Stimulated activated CD8-positive, alpha-beta memory T cell treated with anti-CD3 and anti-CD28 coated beads, Interleukin-7, amount 100 ng/mL, for 1 hour (primary cell): Measurements from ENCODE around the gene RNF8.
"Not testable (repeated sequence)": the region's sequence is repeated elsewhere in the genome, so short reads cannot be mapped to it uniquely, and the experiment has no call there.

Experiments used
- DNase-seq, 2 donors: peaks; one replicate each; pipeline ENCODE4 v3.0.0-alpha.2; 2020; ENCODE audit warnings: low read depth in 2 of 2

Gene RNF8

DNA sequence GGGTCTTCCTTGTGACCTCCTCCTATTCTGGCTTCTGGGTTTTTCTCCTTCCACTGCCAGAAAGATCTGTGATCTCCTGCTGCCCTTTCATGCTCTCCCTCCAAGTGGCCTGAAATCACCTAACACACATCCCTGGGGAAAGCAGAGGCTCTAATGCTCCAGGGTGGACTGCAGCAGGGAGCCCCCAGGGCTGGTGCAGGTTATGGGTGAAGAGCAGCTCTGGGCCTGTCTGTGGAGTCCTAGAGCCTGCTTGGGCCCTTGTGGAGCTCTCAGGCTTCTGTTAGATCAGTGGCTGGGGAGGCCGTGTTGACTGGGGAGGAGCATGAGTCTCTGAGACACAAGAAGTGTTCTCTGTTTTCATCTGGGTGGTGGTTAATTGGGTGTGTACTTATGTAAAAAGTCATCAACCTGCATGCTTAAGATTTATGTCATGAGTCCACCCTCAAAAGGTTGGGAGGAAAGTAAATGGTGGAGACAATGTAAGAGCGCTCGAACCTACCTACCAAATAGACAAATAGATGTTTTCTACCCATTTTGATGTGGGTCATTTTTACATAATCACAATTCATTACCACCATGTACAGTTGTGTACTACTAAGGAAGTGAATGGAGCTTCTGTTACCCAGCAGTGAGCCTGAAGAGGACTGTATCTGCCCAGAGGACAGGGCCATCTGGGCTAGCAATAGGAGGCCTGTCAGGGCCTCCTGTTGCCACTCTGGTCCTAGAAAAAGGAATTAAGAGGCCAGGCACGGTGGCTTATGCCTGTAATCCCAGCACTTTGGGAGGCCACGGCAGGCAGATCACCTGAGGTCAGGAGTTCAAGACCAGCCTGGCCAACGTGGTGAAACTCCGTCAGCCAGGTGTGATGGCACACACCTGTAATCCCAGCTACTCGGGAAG lies 32.0 kb upstream of the RNF8 start:
- DNase-seq, result no peak

DNA sequence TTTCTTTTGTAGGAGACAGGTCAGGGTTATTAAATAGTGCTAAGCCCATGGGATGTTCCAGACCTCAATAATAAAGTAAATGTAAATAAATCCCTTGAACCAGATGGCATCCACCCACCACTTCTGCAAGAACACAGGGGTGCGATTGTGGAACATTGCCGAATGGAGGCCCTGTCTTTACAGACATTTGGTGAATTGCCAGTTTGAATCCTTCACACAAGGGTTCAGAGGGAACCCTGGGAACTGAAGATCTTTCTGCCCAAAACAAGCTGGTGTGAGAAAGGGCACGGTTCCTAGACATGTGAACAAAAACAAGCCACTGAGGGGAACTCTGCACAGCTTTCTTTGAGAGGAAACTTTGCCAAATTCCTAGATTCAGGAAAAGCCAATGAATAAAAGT lies 30.2 kb upstream of the RNF8 start:
- DNase-seq, result no peak

DNA sequence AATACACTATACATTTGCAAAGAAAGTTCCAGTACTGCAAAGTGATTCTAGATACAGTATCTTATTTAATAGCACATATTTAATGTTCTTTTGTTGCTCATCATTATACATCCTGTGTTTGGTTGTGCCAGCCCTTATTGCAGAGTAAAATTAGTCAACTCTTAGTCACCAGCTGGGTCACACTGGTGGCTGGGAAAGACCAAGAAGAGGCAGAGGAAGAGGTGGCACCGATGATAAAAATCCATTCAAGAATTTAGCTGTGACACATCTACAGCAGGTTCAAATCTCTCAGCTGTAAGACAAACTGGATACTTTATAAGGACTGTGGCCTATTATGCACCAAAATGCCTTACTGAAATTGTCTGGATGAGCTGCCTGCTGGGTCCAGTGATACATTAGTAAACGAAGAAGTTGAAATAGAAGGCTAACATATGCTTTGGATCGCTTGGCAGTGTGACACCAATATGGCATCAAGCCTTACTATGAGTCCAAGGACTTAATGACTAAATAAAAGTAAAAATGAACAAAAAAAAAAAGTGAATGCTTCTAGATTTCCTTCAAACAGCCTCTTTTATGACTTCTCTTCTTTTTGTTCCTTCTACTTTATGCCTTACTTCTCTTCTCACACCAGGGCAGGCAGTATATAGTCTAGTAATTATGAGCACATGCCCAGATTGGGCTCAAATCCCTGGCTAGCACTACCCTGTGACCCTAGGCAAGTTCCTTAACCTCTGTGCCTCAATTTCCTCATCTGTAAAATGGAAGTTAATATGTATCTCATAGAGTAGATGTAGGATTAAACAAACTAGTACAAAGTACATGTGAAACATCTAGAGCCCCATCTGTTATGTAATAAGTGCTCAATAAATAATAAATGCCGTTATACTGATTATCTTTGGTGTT lies 29.4 kb upstream of the RNF8 start:
- no peak for DNase-seq

DNA sequence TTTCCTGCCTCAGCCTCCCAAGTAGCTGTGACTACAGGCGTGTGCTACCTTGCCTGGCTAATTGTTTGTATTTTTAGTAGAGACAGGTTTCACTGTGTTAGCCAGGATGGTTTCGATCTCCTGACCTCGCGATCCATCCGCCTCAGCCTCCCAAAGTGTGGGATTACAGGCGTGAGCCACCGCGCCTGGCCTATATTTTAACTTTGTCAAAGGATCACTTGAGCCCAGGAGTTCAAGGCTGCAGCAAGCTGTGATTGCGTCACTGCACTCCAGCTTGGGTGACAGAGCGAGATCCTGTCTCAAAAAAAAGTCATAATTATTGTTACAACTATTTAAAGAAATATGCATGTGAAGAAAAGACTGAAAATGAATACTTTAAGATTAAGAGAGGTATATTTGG lies 23.4 kb upstream of the RNF8 start:
- DNase-seq, result not testable (repeated sequence)

DNA sequence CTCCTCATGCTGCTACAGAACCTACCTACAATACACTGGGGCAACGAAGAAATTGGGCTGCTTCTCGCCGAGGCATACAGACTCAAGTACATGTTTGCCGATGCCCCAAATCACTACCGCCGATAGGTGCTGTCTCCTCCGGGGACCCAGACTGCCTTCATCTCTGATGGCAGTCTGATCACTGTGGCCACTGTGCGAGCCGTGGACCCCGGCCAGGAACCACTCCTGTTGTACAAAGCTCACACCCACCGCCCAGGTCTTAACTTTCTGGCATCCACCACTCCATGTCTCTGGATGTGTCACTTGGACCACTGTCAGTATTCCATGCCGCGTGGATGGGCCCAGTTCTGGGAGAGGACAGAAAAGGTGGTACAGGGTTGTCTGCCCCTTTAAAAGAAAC lies 22.7 kb upstream of the RNF8 start:
- no peak for DNase-seq

DNA sequence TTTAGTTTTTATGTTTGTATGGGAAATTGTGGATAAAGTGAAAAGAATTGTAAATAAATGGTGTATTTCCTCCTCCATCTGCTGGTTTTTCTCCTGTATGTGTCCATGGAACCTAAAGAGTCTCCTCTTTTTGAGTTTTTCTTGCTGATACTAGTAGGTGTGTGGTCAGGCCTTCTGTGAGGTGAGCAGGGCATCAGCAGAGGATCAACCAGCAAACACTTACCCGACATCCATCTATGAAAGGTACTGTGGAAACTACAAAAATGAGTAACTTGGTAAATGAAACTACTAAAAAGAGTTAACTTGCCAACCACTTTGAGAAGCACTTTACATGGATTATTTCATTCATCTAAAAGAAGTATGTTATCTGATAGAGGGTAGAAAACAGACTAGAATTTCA lies 20.9 kb upstream of the RNF8 start:
- no peak for DNase-seq

DNA sequence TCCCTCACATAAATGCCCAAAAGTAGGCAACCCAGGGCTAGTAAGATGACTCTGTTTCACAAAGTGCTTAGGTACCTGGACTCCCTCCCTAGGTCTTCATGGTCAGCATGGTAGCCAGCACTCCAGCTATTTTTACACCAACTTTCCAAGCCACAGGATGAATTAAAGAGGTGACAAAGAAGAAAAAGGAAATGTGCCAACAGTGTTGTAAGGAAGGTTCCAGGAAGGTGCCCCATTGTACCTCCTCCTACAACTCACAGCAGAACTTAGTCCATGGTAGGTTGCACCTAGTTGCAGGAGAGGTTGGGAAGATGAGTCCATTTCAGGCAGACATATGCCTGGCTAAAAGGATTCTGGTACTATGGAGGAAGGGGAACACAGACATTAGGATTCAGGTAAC lies 19.7 kb upstream of the RNF8 start:
- DNase-seq, result no peak

DNA sequence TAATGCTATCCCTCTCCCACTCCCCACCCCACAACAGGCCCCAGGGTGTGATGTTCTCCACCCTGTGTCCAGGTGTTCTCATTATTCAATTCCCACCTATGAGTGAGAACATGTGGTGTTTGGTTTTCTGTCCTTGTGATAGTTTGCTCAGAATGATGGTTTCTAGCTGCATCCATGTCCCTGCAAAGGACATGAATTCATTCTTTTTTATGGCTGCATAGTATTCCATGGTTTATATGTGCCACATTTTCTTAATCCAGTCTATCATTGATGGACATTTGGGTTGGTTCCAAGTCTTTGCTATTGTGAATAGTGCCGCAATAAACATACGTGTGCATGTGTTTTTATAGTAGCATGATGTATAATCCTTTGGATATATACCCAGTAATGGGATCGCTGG lies 15.5 kb upstream of the RNF8 start:
- DNase-seq, result not testable (repeated sequence)

DNA sequence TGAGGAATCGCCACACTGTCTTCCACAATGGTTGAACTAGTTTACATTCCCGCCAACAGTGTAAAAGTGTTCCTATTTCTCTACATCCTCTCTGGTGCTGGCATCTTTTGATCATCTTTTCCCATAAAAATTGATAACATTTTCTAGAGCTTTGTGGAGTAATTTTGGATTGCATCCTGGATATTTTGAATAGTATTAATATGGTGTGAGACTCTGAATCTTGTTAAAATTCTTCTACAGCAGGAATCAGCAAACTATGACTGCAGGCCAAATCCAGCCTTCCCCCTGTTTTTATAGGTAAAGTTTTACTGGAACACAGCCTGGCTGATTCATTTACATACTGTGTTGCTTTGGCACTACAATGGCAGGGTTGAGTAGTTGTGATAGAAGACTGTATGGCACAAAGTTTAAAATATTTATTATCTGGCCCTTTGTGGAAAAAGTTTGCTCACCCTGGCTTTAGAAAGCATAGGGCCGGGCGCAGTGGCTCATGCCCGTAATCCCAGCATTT lies 15.0 kb upstream of the RNF8 start:
- no peak for DNase-seq

DNA sequence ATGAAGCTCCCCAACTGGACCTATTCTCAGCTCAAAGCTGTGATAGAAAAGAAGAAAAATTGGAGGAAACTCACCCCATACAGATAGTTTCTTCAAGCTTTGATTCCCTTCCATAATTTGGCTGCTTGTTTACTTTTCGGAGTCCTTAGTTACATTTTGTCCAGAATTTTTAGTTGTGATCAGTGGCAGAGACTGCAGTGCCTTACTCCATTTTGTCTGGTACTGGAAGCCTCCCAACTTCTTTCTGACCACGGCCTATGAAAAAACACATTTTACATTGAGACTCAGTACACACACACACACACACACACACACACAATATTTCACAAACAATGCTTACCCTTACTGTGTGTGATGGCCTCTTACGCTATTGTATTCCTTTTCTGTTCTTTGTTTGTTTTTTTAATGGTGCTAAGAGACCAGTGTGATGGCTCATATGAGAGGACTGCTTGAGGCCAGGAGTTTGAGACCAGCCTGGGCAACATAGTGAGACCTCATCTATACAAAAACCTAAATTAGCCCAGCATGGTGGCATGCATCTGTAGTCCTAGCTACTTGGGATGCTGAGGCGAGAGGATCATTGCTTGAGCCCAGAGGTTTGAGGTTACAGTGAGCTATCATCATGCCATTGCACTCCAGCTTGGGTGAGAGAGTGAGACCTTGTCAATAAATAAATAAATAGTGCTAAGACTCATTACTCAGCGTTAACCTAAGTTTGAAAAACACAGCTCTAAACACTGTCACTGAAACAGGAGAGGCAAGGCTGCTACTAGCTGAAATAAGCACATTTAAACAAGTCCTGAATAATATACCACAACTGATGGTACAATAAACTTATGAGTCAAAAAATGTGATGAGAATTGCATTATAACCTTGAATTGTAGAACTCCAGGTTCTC lies 13.8 kb upstream of the RNF8 start:
- no peak for DNase-seq

DNA sequence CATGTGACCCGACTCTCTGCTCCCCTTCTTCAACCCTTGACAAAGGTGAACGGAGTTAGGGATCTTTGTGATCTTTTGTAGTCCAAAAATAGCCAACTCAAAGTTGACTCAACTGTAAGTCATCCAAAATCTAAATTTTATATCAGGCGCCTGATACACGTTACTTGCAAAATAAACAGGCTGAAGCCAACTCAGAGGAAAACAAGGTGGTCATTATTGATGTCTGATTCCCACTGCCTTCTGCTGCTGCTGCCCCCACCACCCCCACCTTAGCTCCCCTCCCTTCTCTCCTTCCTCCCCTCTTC lies 13.2 kb upstream of the RNF8 start:
- no peak for DNase-seq

DNA sequence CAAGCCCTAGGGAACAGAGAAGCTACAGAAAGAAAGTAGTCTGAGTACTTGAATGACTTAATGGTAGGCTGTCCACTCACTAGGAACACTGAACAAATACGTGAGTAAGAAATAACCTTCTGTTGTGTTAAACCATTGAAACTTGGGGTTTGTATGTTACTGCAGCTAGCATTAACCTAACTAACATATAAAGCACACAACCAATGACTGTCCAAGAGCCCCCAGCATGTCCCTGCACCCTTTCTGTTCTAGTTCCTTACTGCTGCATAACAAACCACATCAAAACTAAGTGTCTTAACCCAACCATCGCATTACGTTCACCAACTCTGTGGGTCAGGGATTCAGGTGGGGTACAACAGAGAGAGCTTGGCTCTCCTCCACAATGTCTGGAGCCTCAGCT lies 10.5 kb upstream of the RNF8 start:
- no peak for DNase-seq

DNA sequence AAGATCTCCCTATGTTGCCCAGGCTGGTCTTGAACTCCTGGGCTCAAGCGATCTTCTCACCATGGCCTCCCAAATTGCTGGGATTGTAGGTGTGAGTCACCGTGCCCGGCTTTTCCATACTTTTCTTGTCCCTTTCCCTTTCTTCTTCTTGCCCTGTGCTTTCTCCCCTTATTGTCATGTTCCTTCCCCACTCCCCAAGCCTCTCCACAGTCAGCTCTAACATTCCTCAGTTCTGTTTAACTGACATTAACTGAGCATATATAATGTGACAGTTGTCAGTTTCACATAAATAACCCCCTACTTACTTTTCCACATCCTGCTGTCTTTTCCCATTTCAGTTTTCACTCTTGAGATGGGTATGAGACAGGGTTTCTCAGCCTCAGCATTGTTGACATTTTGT lies 9.5 kb upstream of the RNF8 start:
- DNase-seq, result no peak

DNA sequence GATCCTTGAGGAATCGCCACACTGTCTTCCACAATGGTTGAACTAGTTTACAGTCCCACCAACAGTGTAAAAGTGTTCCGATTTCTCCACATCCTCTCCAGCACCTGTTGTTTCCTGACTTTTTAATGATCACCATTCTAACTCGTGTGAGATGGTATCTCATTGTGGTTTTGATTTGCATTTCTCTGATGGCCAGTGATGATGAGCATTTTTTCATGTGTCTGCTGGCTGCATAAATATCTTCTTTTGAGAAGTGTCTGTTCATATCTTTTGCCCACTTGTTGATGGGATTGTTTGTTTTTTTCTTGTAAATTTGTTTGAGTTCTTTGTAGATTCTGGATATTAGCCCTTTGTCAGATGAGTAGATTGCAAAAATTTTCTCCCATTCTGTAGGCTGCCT lies 8.0 kb upstream of the RNF8 start:
- not testable (repeated sequence) for DNase-seq

DNA sequence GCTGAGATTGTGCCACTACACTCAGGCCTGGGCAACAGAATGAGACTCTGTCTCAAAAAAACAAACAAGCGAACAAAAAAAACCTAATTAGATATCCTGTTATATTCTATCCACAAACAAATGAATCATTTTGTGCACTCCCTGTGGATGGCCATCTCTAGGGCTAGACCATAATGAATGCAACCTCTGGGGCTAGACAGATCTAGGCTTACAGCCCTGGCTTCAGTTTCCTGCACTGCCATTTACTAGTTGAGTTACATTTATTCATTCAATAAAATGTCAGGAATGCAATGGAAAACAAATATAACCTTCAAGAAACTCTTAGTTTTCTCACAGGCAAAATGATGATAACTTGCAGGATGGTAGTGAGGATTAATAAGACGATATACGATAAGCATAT lies 6.6 kb upstream of the RNF8 start:
- no peak for DNase-seq

DNA sequence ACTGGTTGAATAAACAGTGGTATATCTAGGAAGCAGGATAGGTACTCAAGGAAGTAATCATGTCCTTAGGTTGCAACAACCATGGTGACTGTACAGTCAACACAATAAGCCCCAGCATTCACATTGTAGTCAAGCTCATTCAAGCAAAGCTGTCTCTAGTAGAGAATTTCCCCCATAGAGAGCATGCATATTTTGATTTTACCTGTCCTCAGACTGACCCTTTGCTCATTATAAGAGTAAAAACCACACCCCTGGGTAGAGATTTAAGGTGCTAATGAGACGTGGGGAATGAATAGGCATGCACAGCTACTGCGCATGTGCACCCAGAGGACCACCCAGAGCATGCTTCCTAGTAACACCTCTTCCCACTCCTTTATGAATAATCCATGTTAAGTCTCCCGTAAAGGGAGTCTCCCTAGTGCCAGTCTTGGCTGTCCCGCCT lies 6.1 kb upstream of the RNF8 start:
- DNase-seq, result no peak

DNA sequence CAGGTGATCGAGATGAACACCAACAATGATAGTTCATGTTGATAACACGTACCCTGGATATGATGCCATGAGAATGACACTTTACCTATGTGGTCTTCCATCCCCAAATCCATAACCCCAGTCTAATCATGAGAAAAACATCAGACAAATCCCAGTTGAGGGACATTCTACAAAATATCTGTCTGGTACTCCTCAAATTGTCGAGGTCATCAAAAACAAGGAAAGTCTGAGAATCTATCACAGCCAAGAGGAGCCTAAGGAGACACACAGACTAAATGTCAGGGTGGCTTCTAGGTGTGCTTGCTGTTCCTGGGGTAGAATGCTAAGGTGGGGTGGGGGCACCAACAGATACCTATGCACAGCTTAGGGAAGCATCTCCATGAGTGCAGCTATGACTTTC lies 2.8 kb upstream of the RNF8 start:
- no peak for DNase-seq

DNA sequence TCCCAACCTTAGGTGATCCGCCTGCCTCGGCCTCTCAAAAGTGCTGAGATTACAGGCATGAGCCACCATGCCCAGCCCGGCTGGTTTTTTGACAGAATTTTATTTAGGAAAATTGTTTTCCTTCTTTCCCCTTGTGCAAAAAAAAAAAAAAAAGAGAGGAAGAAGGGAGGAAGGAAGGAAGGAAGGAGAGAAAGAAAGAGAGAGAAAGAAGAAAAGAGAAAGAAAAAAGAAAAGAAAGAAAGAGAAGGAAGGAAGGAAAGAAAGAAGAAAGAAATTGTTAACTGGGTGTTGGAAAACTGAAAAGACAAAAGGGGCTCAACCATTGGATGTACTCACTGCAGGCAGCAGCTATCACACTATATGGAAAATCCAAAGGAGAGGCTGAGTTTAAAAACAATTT lies 1.4 kb upstream of the RNF8 start:
- DNase-seq, result no peak

DNA sequence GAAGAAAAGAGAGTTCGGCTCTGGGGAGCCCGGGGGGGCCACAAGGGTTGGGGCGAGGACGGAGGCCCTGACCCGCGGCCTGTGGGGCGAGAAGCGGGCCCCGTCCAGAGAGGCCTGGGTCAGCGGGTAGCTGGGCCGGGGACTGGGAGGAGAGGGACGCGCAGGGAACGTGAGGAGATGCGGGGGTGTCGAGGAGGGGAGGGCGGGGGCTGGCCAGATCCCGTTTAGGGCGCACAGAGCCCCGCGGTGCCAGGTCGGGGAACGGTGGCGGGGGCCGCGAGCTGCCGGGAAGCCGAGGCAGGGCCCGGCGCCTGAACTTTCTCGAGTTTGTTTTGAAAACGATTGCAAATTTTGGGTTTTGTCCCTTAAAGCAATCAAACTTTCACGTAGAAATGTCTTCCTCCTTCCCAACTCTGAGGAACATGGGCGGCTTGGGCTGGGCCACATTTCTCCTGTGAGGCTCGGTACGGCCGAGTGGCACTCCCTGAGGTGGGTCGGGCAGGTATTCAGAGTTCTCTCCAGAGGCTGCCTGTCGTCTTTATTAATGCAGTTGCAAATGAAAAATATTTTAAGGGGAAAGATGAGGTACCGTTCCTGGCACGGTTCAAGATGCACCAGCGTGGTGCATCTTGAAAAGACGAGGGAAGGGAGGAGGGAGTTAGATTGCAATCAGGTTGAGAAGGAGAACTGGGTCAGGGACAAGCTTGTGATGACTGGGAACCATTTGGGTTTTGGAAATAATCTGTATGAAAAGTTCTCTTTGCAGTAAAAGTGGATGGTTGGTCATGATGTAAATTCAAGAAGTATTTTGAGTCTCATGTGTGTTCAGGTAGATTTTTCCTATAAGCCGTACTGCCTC lies 972 bp downstream of the RNF8 start:
- no peak for DNase-seq

DNA sequence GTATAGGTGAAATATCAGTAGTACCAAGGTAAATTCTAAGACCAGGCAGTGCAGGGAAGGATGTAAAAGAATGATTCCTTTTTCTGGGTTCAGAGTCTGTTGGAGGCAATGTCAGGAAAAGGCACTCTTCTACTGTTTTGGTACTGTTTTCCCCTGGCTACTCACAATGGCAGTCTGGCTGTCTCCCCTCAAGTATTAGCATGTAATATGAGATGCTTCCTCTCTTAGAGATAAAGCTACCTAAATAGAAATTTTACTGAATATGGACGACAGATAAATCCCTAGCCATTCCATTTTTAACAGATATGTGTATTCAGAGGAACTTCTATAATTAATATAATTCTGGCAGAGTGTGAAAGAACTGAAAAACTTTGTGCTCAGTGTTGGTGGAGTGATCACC lies 3.5 kb downstream of the RNF8 start:
- no peak for DNase-seq

DNA sequence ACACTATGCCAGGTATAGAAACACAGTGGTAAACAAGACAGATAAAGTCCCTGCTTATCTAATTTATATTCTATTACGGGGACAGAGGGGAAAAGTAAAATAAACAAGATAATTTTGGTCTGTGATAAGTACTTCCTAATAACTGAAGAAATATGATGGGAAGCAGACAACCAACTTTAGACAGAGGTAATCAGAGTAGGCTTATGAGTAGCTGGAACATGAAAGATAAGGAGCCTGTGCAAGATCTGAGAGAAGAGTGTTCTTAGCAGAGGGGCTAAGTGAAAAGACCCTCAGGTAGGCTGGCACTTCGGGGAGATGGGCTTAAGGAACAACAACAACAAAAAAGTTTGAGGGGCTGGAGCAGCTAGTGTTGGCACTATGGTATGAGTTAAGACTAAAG lies 4.1 kb downstream of the RNF8 start:
- DNase-seq, result no peak
